ENCODE data around the gene AUTS2. TPM values are rescaled to one million over a fixed set of nuclear protein-coding genes. Genes with fewer than 3 reads are reported as not detected.

Gene AUTS2
- total and polyA plus RNA-seq, 7 experiments from 2014 or later, result 0.40 to 31.7 (median 4.2) TPM

GRCh38 chr7:70583965-70584883 lies 985.9 kb downstream of the AUTS2 start:
- no peaks in the 10 kb centered on the region for H3K27me3 ChIP-seq (ENCODE audit: control insufficient read depth in 2 of 2, insufficient read depth in 2 of 2, low read length in 2 of 2)
- Mint-ChIP-seq H3K9me3 (peaks cover 0 to 4% (median 0%) of the 10 kb centered on the region in 11 donors), H3K36me3 (no peaks in the 10 kb centered on the region), H3K27me3 (no peaks in the 10 kb centered on the region), H3K4me1 (no peaks in the 10 kb centered on the region), H3K27ac (no peak overlapping the region), H3K4me3 (no peak overlapping the region)
- no peak overlapping the region for H3K27ac ChIP-seq (ENCODE audit: low read depth, low read length)
- intact Hi-C loops (cut with micrococcal nuclease), result no loop called here
- no peak for DNase-seq
- H3K4me1 ChIP-seq (ENCODE audit: control insufficient read depth in 2 of 2, insufficient read depth in 2 of 2, low read length in 2 of 2), result no peaks in the 10 kb centered on the region
- no peaks in the 10 kb centered on the region for H3K36me3 ChIP-seq (ENCODE audit: control insufficient read depth in 2 of 3, insufficient read depth in 3 of 3, low read length in 3 of 3)
- ATAC-seq, result no peak
- ChIA-PET POLR2A (interaction anchor here (0.6 kb wide), 1 partner anchor 33 kb away, joined by 3 read pairs; no protein-coding TSS in a partner anchor), CTCF (no interaction called here)
- H3K4me3 ChIP-seq (ENCODE audit: low read length), result no peak overlapping the region
- no peaks in the 10 kb centered on the region for H3K9me3 ChIP-seq (ENCODE audit: control insufficient read depth in 2 of 3, low read length in 3 of 3)

- Histone ChIP-seq H3K27ac (ENCODE audit: low read depth, low read length) (no peak overlapping the region), H3K4me1 (ENCODE audit: control insufficient read depth in 2 of 2, insufficient read depth in 2 of 2, low read length in 2 of 2) (no peaks in the 10 kb centered on the region), H3K9me3 (ENCODE audit: control insufficient read depth in 2 of 3, low read length in 3 of 3) (no peaks in the 10 kb centered on the region), H3K4me3 (ENCODE audit: low read length) (no peak overlapping the region), H3K36me3 (ENCODE audit: control insufficient read depth in 2 of 3, insufficient read depth in 3 of 3, low read length in 3 of 3) (no peaks in the 10 kb centered on the region), H3K27me3 (ENCODE audit: control insufficient read depth in 2 of 2, insufficient read depth in 2 of 2, low read length in 2 of 2) (no peaks in the 10 kb centered on the region)
- Mint-ChIP-seq H3K4me3 (no peak overlapping the region), H3K27me3 (no peaks in the 10 kb centered on the region), H3K4me1 (no peaks in the 10 kb centered on the region), H3K9me3 (peaks cover 0 to 4% (median 0%) of the 10 kb centered on the region in 11 donors), H3K27ac (no peak overlapping the region), H3K36me3 (no peaks in the 10 kb centered on the region)
- intact Hi-C loops (cut with micrococcal nuclease), result no loop called here
- DNase-seq (no peak), ATAC-seq (no peak)
- POLR2A ChIA-PET, result no interaction called here
- CTCF ChIA-PET, result no interaction called here
Observed at GRCh38 chr7:70585071-70585470, 986.8 kb downstream of the AUTS2 start.

- peak overlapping the region in 1 of 10 donors; percentile 23 for H3K4me3 Mint-ChIP-seq
- no peaks in the 10 kb centered on the region for H3K9me3 ChIP-seq (ENCODE audit: control insufficient read depth in 2 of 3, low read length in 3 of 3)
- ChIA-PET POLR2A (no interaction called here), CTCF (no interaction called here)
- no peak overlapping the region for H3K4me3 ChIP-seq (ENCODE audit: low read length)
- H3K4me1 ChIP-seq (ENCODE audit: control insufficient read depth in 2 of 2, insufficient read depth in 2 of 2, low read length in 2 of 2), result no peaks in the 10 kb centered on the region
- H3K27ac ChIP-seq (ENCODE audit: low read depth, low read length), result no peak overlapping the region
- intact Hi-C loops (cut with micrococcal nuclease), result no loop called here
- H3K27me3 ChIP-seq (ENCODE audit: control insufficient read depth in 2 of 2, insufficient read depth in 2 of 2, low read length in 2 of 2), result no peaks in the 10 kb centered on the region
- ATAC-seq, result no peak
- peaks cover 0 to 3% (median 0%) of the 10 kb centered on the region in 5 donors for H3K27me3 Mint-ChIP-seq
- H3K9me3 Mint-ChIP-seq, result peaks cover 0 to 4% (median 0%) of the 10 kb centered on the region in 11 donors
- DNase-seq, result no peak
- H3K36me3 Mint-ChIP-seq, result no peaks in the 10 kb centered on the region
- no peaks in the 10 kb centered on the region for H3K36me3 ChIP-seq (ENCODE audit: control insufficient read depth in 2 of 3, insufficient read depth in 3 of 3, low read length in 3 of 3)
- no peaks in the 10 kb centered on the region for H3K4me1 Mint-ChIP-seq
- peak overlapping the region in 1 of 9 donors; percentile 23 for H3K27ac Mint-ChIP-seq
Observed at GRCh38 chr7:70586822-70587221, 988.5 kb downstream of the AUTS2 start.

GRCh38 chr7:70587739-70588138 lies 989.5 kb downstream of the AUTS2 start:
- CTCF ChIA-PET, result no interaction called here
- DNase-seq (no peak), ATAC-seq (no peak)
- Histone ChIP-seq H3K4me3 (ENCODE audit: low read length) (no peak overlapping the region), H3K27me3 (ENCODE audit: control insufficient read depth in 2 of 2, insufficient read depth in 2 of 2, low read length in 2 of 2) (no peaks in the 10 kb centered on the region), H3K9me3 (ENCODE audit: control insufficient read depth in 2 of 3, low read length in 3 of 3) (no peaks in the 10 kb centered on the region), H3K36me3 (ENCODE audit: control insufficient read depth in 2 of 3, insufficient read depth in 3 of 3, low read length in 3 of 3) (no peaks in the 10 kb centered on the region), H3K27ac (ENCODE audit: low read depth, low read length) (no peak overlapping the region), H3K4me1 (ENCODE audit: control insufficient read depth in 2 of 2, insufficient read depth in 2 of 2, low read length in 2 of 2) (no peaks in the 10 kb centered on the region)
- H3K36me3 Mint-ChIP-seq, result no peaks in the 10 kb centered on the region
- POLR2A ChIA-PET, result no interaction called here
- no peak overlapping the region for H3K4me3 Mint-ChIP-seq
- peaks cover 0 to 4% (median 0%) of the 10 kb centered on the region in 5 donors for H3K27me3 Mint-ChIP-seq
- H3K27ac Mint-ChIP-seq, result no peak overlapping the region
- H3K9me3 Mint-ChIP-seq, result peaks cover 0 to 2% (median 0%) of the 10 kb centered on the region in 11 donors
- intact Hi-C loops (cut with micrococcal nuclease), result no loop called here
- no peaks in the 10 kb centered on the region for H3K4me1 Mint-ChIP-seq

- no peak for DNase-seq
- H3K4me1 Mint-ChIP-seq, result no peaks in the 10 kb centered on the region
- Histone ChIP-seq H3K36me3 (ENCODE audit: control insufficient read depth in 2 of 3, insufficient read depth in 3 of 3, low read length in 3 of 3) (no peaks in the 10 kb centered on the region), H3K4me3 (ENCODE audit: low read length) (no peak overlapping the region), H3K9me3 (ENCODE audit: control insufficient read depth in 2 of 3, low read length in 3 of 3) (no peaks in the 10 kb centered on the region), H3K27me3 (ENCODE audit: control insufficient read depth in 2 of 2, insufficient read depth in 2 of 2, low read length in 2 of 2) (no peaks in the 10 kb centered on the region), H3K4me1 (ENCODE audit: control insufficient read depth in 2 of 2, insufficient read depth in 2 of 2, low read length in 2 of 2) (no peaks in the 10 kb centered on the region), H3K27ac (ENCODE audit: low read depth, low read length) (no peak overlapping the region)
- H3K27ac Mint-ChIP-seq, result no peak overlapping the region
- H3K36me3 Mint-ChIP-seq, result no peaks in the 10 kb centered on the region
- no peak for ATAC-seq
- ChIA-PET POLR2A (no interaction called here), CTCF (no interaction called here)
- intact Hi-C loops (cut with micrococcal nuclease), result no loop called here
- H3K4me3 Mint-ChIP-seq, result no peak overlapping the region
- H3K9me3 Mint-ChIP-seq, result peaks cover 0 to 2% (median 0%) of the 10 kb centered on the region in 11 donors
- H3K27me3 Mint-ChIP-seq, result peaks cover 0 to 4% (median 0%) of the 10 kb centered on the region in 5 donors
Observed at GRCh38 chr7:70588191-70588921, 990.1 kb downstream of the AUTS2 start.

GRCh38 chr7:70589010-70589409 lies 990.7 kb downstream of the AUTS2 start:
- Mint-ChIP-seq H3K9me3 (peaks cover 0 to 2% (median 0%) of the 10 kb centered on the region in 11 donors), H3K4me3 (no peak overlapping the region), H3K27ac (no peak overlapping the region), H3K4me1 (no peaks in the 10 kb centered on the region), H3K27me3 (peaks cover 0 to 9% (median 0%) of the 10 kb centered on the region in 5 donors), H3K36me3 (no peaks in the 10 kb centered on the region)
- Histone ChIP-seq H3K4me1 (ENCODE audit: control insufficient read depth in 2 of 2, insufficient read depth in 2 of 2, low read length in 2 of 2) (no peaks in the 10 kb centered on the region), H3K4me3 (ENCODE audit: low read length) (no peak overlapping the region), H3K27me3 (ENCODE audit: control insufficient read depth in 2 of 2, insufficient read depth in 2 of 2, low read length in 2 of 2) (no peaks in the 10 kb centered on the region), H3K27ac (ENCODE audit: low read depth, low read length) (no peak overlapping the region), H3K9me3 (ENCODE audit: control insufficient read depth in 2 of 3, low read length in 3 of 3) (no peaks in the 10 kb centered on the region), H3K36me3 (ENCODE audit: control insufficient read depth in 2 of 3, insufficient read depth in 3 of 3, low read length in 3 of 3) (no peaks in the 10 kb centered on the region)
- ChIA-PET POLR2A (no interaction called here), CTCF (no interaction called here)
- ATAC-seq (no peak), DNase-seq (no peak)
- intact Hi-C loops (cut with micrococcal nuclease), result no loop called here

Data from naive thymus-derived CD4-positive, alpha-beta T cell (primary cell).